Bronchial epithelial cell (primary cell): ENCODE data around the gene DGKG. TPM values are rescaled to one million over a fixed set of nuclear protein-coding genes. Genes with fewer than 3 reads are reported as not detected.

Experiments
- DNase-seq: peaks from one replicate; pipeline ENCODE4 v3.0.0-alpha.2; 2010; ENCODE audit warnings: low read depth
- FAIRE-seq: peaks from 2 replicates; lab custom pipeline; 2011; peaks lifted over from hg19 to GRCh38; lab: Jason Lieb, UNC
- H3K27me3 ChIP-seq: 2 replicates; pipeline ENCODE4 v1.5.1; 2011; ENCODE audit warnings: low read length; ENCODE audit not compliant: control insufficient read depth, insufficient read depth
- H3K36me3 ChIP-seq: 2 replicates; pipeline ENCODE4 v1.5.1; 2011; ENCODE audit warnings: low read length; ENCODE audit not compliant: control insufficient read depth, insufficient read depth
- H3K4me3 ChIP-seq: 2 replicates; pipeline ENCODE4 v1.5.1; 2011; ENCODE audit warnings: mild to moderate bottlenecking, low read depth, low read length, control low read depth
- CTCF ChIP-seq: IDR thresholded peaks from 2 replicates; pipeline ENCODE4 v1.5.1; 2011; ENCODE audit warnings: mild to moderate bottlenecking, moderate library complexity, low read length, control low read depth, inconsistent platforms; ENCODE audit not compliant: insufficient read depth, severe bottlenecking
- total RNA-seq: library from RNA; depleted of rRNA; stranded (reverse); fragments of >200 nt; gene quantifications from 2 replicates; pipeline ENCODE4 v1.2.1, GENCODE V29; 2014

The DGKG gene
- total RNA-seq, 1 donor from 2014 or later, result not detected

GRCh38 chr3:186217820-186218164, 144.2 kb downstream of the DGKG start:
- Histone ChIP-seq H3K36me3 (no peaks in the 10 kb centered on the region), H3K27me3 (no peaks in the 10 kb centered on the region), H3K4me3 (no peak overlapping the region)
- DNase-seq (peak; percentile 55), FAIRE-seq (no peak)
- no peak for TF ChIP-seq CTCF

GRCh38 chr3:186216900-186217819, 144.9 kb downstream of the DGKG start:
- Histone ChIP-seq H3K27me3 (no peaks in the 10 kb centered on the region), H3K4me3 (no peak overlapping the region), H3K36me3 (no peaks in the 10 kb centered on the region)
- TF ChIP-seq CTCF, result no peak
- FAIRE-seq, result no peak
- DNase-seq, result no peak

- DNase-seq (no peak), FAIRE-seq (no peak)
- H3K27me3 ChIP-seq, result no peaks in the 10 kb centered on the region
- no peaks in the 10 kb centered on the region for H3K36me3 ChIP-seq
- no peak for TF ChIP-seq CTCF
- H3K4me3 ChIP-seq, result no peak overlapping the region
Measured at GRCh38 chr3:186214670-186215069, 147.4 kb downstream of the DGKG start.

GRCh38 chr3:186213946-186214345, 148.1 kb downstream of the DGKG start:
- TF ChIP-seq CTCF, result no peak
- FAIRE-seq (no peak), DNase-seq (no peak)
- Histone ChIP-seq H3K4me3 (no peak overlapping the region), H3K27me3 (no peaks in the 10 kb centered on the region), H3K36me3 (no peaks in the 10 kb centered on the region)

- FAIRE-seq (no peak), DNase-seq (no peak)
- no peak for TF ChIP-seq CTCF
- Histone ChIP-seq H3K36me3 (no peaks in the 10 kb centered on the region), H3K27me3 (no peaks in the 10 kb centered on the region), H3K4me3 (no peak overlapping the region)
Measured at GRCh38 chr3:186212611-186213010, 149.4 kb downstream of the DGKG start.
